Brain microvascular endothelial cell (primary cell): ENCODE data around the gene ARL9.
A peak's percentile ranks its signal among the peaks of the same experiment; 100 is the strongest.

Experiments
- DNase-seq: peaks from one replicate; pipeline ENCODE4 v3.0.0-alpha.2; 2020
- H3K27ac ChIP-seq: fragments of 250-450 bp; sonication (Bioruptor Pico); 2 replicates; pipeline ENCODE4 v1.5.1; 2020; ENCODE audit warnings: mild to moderate bottlenecking, moderate library complexity
- H3K27me3 ChIP-seq: fragments of 250-450 bp; sonication (Bioruptor Pico); replicated peaks from 2 replicates; pipeline ENCODE4 v1.5.1; 2020; ENCODE audit warnings: mild to moderate bottlenecking
- H3K36me3 ChIP-seq: fragments of 250-450 bp; sonication (Bioruptor Pico); replicated peaks from 2 replicates; pipeline ENCODE4 v1.5.1; 2020; ENCODE audit warnings: mild to moderate bottlenecking
- H3K4me3 ChIP-seq: 2 replicates; pipeline ENCODE4 v1.5.1; 2011; ENCODE audit warnings: low read depth, mild to moderate bottlenecking, control low read depth, low read length, moderate library complexity
- in situ Hi-C: cut with HindIII; loops from 2 replicates; pipeline ENCODE4 v1.10.0; 2017; ENCODE audit warnings: low sequenced_read_pairs, low pct_ligation_motif_present
- TF ChIP-seq, protein P1 (sequence below): IDR thresholded peaks from 2 replicates; pipeline ENCODE4 v1.5.1; 2011; ENCODE audit warnings: low read depth, mild to moderate bottlenecking, moderate library complexity, low read length, control low read depth, inconsistent platforms; ENCODE audit errors: missing control alignments

The ARL9 gene, protein sequence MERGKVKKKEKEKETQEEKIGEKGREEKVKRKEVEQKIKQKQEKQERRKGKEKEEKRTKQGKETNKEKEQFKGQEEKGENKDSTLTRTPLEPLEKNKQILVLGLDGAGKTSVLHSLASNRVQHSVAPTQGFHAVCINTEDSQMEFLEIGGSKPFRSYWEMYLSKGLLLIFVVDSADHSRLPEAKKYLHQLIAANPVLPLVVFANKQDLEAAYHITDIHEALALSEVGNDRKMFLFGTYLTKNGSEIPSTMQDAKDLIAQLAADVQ

DNA sequence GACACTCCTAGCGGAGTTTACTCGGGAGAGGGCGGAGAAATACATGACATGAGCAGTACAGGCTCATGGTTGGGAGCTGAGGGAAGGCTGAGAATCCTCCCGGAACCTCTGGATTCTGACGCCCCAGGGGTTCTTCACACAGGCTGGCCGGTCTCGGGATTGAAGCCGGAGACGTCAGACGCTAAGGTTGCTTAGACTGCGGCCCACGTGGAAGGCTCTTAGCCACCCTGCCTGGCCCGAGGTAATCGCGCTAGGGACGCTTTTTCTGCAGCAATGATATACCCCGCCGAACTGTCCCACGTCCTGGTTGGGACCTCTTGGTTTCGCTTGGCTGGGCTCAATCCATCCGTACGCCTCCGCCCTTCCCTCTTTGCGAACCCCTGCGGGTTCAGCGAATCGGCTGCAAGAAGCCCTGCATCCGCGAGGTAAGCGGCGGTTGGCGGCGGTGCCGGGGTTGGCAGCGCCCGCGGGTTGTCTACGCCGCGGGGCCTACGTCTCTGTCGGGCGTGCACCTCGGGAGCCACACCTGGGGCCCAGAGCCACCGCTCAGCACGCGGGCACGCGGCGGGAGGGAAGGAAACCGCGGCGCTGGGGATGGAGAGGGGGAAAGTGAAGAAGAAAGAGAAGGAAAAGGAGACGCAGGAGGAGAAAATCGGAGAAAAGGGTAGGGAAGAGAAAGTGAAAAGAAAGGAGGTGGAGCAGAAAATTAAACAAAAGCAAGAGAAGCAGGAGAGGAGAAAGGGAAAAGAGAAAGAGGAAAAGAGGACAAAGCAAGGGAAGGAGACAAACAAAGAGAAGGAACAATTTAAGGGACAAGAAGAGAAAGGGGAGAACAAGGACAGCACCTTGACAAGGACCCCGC, at the start of gene ARL9:
Gene ARL9, plus strand, starts transcription at position 523 of the 862 bp plus-strand sequence. Its CDS starts 72 bp downstream, at position 595.
- H3K36me3 ChIP-seq = peaks cover 13% of the 10 kb centered on the region
- H3K4me3 ChIP-seq = peak within 1 kb of the TSS; percentile 72
- peak within 1 kb of the TSS; percentile 49 for H3K27ac ChIP-seq
- in situ Hi-C loops = no loop called here
- DNase-seq = peak; percentile 69
- no peaks in the 10 kb centered on the region for H3K27me3 ChIP-seq
- TF ChIP-seq, protein P1, sequence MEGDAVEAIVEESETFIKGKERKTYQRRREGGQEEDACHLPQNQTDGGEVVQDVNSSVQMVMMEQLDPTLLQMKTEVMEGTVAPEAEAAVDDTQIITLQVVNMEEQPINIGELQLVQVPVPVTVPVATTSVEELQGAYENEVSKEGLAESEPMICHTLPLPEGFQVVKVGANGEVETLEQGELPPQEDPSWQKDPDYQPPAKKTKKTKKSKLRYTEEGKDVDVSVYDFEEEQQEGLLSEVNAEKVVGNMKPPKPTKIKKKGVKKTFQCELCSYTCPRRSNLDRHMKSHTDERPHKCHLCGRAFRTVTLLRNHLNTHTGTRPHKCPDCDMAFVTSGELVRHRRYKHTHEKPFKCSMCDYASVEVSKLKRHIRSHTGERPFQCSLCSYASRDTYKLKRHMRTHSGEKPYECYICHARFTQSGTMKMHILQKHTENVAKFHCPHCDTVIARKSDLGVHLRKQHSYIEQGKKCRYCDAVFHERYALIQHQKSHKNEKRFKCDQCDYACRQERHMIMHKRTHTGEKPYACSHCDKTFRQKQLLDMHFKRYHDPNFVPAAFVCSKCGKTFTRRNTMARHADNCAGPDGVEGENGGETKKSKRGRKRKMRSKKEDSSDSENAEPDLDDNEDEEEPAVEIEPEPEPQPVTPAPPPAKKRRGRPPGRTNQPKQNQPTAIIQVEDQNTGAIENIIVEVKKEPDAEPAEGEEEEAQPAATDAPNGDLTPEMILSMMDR = no peak

DNA sequence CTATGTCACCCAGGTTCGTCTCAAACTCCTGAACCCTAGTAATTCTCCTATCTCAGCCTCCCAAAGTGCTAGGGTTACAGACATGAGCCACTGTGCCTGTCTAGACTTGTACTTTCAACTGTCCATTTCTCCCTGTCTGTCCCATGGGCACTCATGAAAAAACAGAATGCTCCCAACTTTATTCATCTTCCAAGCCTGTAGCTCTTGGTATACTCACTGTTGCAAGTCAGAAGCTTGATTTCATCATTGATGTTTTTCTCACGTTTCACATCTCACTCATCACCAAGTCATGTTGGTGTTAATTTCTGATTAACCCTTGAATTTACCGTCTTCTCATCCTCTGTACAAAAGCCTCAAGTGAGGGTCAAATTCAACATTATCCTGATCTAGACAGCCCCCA, 45.5 kb upstream of the ARL9 start:
- H3K27ac ChIP-seq = no peak overlapping the region
- in situ Hi-C loops = no loop called here

DNA sequence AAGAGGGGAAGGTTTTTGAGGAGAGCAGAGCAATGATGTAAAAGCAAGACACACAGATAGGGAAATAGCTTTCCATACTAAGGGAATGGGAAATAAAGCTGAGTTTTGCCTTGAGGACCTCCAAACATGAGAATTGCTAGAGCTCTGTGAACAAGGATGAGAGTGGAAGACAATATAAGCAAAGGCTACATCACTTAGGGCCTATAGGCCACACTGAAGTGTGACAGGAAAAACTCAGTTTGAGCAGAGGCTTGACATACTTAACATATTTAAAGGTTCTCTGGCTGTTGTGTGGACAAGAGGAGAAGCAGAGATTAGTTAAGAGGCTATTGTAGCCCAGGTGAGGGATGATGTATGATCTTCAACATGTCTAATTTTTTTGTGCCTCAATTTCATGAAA, 43.4 kb upstream of the ARL9 start:
- no peak for DNase-seq
- Histone ChIP-seq H3K36me3 (peaks cover 19% of the 10 kb centered on the region), H3K4me3 (no peak overlapping the region), H3K27me3 (no peaks in the 10 kb centered on the region), H3K27ac (no peak overlapping the region)
- in situ Hi-C loops = no loop called here
- TF ChIP-seq, protein P1 = no peak

More for the DNA sequence above, 45.5 kb upstream of the ARL9 start:
- no peak for DNase-seq
- TF ChIP-seq, protein P1 = no peak
- peaks cover 22% of the 10 kb centered on the region for H3K36me3 ChIP-seq
- no peak overlapping the region for H3K4me3 ChIP-seq
- H3K27me3 ChIP-seq = no peaks in the 10 kb centered on the region

DNA sequence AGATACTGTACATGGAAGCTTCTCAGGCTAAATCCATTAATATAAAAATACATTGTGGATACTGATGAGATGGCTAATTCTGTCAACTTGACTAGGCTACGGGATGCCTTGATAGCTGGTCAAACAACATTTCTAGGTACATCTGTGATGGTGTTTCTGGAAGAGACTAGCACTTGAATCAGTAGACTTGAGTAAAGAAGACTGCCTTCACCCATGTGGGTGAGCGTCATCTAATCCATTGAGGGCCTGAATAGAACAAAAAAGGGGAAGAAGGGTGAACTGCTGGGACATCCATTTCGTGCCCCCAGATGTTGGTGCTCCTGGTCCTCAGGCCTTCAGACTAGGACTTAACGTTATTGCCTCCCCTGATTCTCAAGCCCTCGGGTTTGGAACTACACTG, 41.9 kb upstream of the ARL9 start:
- Histone ChIP-seq H3K4me3 (no peak overlapping the region), H3K36me3 (peaks cover 19% of the 10 kb centered on the region), H3K27ac (no peak overlapping the region), H3K27me3 (no peaks in the 10 kb centered on the region)
- in situ Hi-C loops = no loop called here
- no peak for DNase-seq
- TF ChIP-seq, protein P1 = no peak

DNA sequence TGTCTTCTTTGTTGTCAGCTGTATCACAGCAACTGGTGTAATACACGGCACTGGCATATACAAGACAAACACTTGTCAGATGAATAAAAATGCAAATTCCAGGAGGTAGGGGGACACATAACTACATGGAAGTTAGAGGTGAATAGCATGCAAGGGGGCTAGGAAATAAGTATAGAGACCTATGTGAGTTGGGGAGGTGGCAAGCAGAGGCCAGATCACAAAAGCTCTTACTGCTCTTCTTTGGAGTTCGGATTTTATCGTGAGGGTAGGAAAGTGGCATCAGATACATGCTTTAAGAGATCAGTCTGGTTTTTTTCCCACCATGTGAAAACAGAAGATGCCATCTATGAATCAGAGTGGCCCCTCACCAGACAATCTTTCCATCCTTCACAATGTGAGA, 41.0 kb upstream of the ARL9 start:
- no peak overlapping the region for H3K4me3 ChIP-seq
- in situ Hi-C loops = no loop called here
- TF ChIP-seq, protein P1 = no peak
- no peaks in the 10 kb centered on the region for H3K27me3 ChIP-seq
- no peak for DNase-seq
- H3K36me3 ChIP-seq = peaks cover 19% of the 10 kb centered on the region
- H3K27ac ChIP-seq = no peak overlapping the region
